ENCODE measurements around the gene TNS4. TPM values are rescaled to one million over a fixed set of nuclear protein-coding genes. Genes with fewer than 3 reads are reported as not detected.

TNS4 gene
- total RNA-seq, 1 experiment from 2014 or later: not detected

- no peak for DNase-seq (ENCODE audit: low spot score)
- in situ Hi-C loops (cut with HindIII; ENCODE audit: low sequenced_read_pairs): no loop called here
Measured at GRCh38 chr17:40430272-40431230, 70.9 kb downstream of the TNS4 start.

- in situ Hi-C loops (cut with HindIII; ENCODE audit: low sequenced_read_pairs): no loop called here
- DNase-seq (ENCODE audit: low spot score): no peak
Measured at GRCh38 chr17:40427002-40427491, 74.4 kb downstream of the TNS4 start.

Other genes with a start within 250 kb of the TNS4 start
- gene CDC6, start 213.7 kb downstream of the TNS4 start, total RNA-seq (2014; rRNA removed; shearing (Covaris generic)): 34.1 and 53.5 TPM in 2 replicates
- 9.5 and 11.8 TPM in 2 replicates for gene RARA, start 192.4 kb downstream of the TNS4 start, total RNA-seq (2014; rRNA removed; shearing (Covaris generic))
- gene GJD3, start 136.9 kb downstream of the TNS4 start, total RNA-seq (2014; rRNA removed; shearing (Covaris generic)): not detected in 2 replicates
- 133 and 277 TPM in 2 replicates for gene TOP2A, start 83.7 kb downstream of the TNS4 start, total RNA-seq (2014; rRNA removed; shearing (Covaris generic))
- 44.6 and 46.2 TPM in 2 replicates for gene IGFBP4, start 58.2 kb downstream of the TNS4 start, total RNA-seq (2014; rRNA removed; shearing (Covaris generic))
- gene CCR7, start 63.8 kb upstream of the TNS4 start, total RNA-seq (2014; rRNA removed; shearing (Covaris generic)): not detected in 2 replicates
- gene SMARCE1, start 146.2 kb upstream of the TNS4 start, total RNA-seq (2014; rRNA removed; shearing (Covaris generic)): 39.0 and 48.6 TPM in 2 replicates
- not detected in 2 replicates for gene KRT222, start 163.6 kb upstream of the TNS4 start, total RNA-seq (2014; rRNA removed; shearing (Covaris generic))
- not detected in 2 replicates for gene KRT24, start 202.1 kb upstream of the TNS4 start, total RNA-seq (2014; rRNA removed; shearing (Covaris generic))